GM12875 (cell line): Measurements from ENCODE around the gene CLEC4D.

Experiments
- H3K4me3 ChIP-seq: one replicate; pipeline ENCODE4 v1.5.1; 2011; ENCODE audit warnings: low read depth, low read length, control low read depth
- CTCF ChIP-seq: IDR thresholded peaks from 2 replicates; pipeline ENCODE4 v1.5.1; 2011; ENCODE audit warnings: low read depth, mild to moderate bottlenecking, control low read depth, inconsistent platforms, low read length, moderate library complexity, borderline replicate concordance; ENCODE audit not compliant: insufficient read depth

CLEC4D gene

GRCh38 chr12:8513256-8513655 is at the start of gene CLEC4D:
TSS of gene CLEC4D (plus strand) at chr12:8513503. CDS start at chr12:8513733, 230 bp downstream.
- no peak within 1 kb of the TSS for H3K4me3 ChIP-seq
- TF ChIP-seq CTCF: no peak

GRCh38 chr12:8465301-8465996 is 47.9 kb upstream of the CLEC4D start:
- no peak overlapping the region for H3K4me3 ChIP-seq
- no peak for TF ChIP-seq CTCF

GRCh38 chr12:8466241-8466640 is 47.1 kb upstream of the CLEC4D start:
- no peak for TF ChIP-seq CTCF
- H3K4me3 ChIP-seq: no peak overlapping the region

- TF ChIP-seq CTCF: no peak
- H3K4me3 ChIP-seq: no peak overlapping the region
These were observed 42.2 kb upstream of the CLEC4D start for GRCh38 chr12:8471090-8471489.

GRCh38 chr12:8475508-8476203 is 37.6 kb upstream of the CLEC4D start:
- H3K4me3 ChIP-seq: no peak overlapping the region
- TF ChIP-seq CTCF: no peak

GRCh38 chr12:8482571-8483061 is 30.7 kb upstream of the CLEC4D start:
- TF ChIP-seq CTCF: no peak
- no peak overlapping the region for H3K4me3 ChIP-seq

- no peak overlapping the region for H3K4me3 ChIP-seq
- no peak for TF ChIP-seq CTCF
These were observed 30.2 kb upstream of the CLEC4D start for GRCh38 chr12:8483079-8483478.
